Fibroblast of lung (primary cell): ENCODE data around the gene PSMB1. TPM values are rescaled to one million over a fixed set of nuclear protein-coding genes. Genes with fewer than 3 reads are reported as not detected.

Source experiments
- DNase-seq, 2 donors: peaks; one replicate each; pipeline versions ENCODE4 v3.0.0 to v3.0.0-alpha.2; 2010; ENCODE audit warnings: low read depth in 2 of 2
- H2AFZ ChIP-seq: 2 replicates; pipeline ENCODE4 v1.5.1; 2012; ENCODE audit warnings: low read length, control low read depth, inconsistent platforms
- H3K27ac ChIP-seq: 2 replicates; pipeline ENCODE4 v1.5.1; 2011; ENCODE audit warnings: low read length, control low read depth; ENCODE audit not compliant: insufficient read depth
- H3K27me3 ChIP-seq: 2 replicates; pipeline ENCODE4 v1.5.1; 2011; ENCODE audit warnings: mild to moderate bottlenecking, low read length; ENCODE audit not compliant: control insufficient read depth, insufficient read depth
- H3K36me3 ChIP-seq: 2 replicates; pipeline ENCODE4 v1.5.1; 2011; ENCODE audit warnings: low read length; ENCODE audit not compliant: control insufficient read depth, insufficient read depth
- H3K4me1 ChIP-seq: 2 replicates; pipeline ENCODE4 v1.5.1; 2011; ENCODE audit warnings: low read length; ENCODE audit not compliant: control insufficient read depth, insufficient read depth; ENCODE audit errors: extremely low read depth
- H3K4me2 ChIP-seq: 2 replicates; pipeline ENCODE4 v1.5.1; 2011; ENCODE audit warnings: low read length, control low read depth; ENCODE audit not compliant: insufficient read depth; ENCODE audit errors: extremely low read depth
- H3K4me3 ChIP-seq, 4 experiments: fragments of 200-600 bp in 1 of 4; sonication (generic) in 1 of 4; replicated peaks in 1 of 4; 2 replicates each; pipeline ENCODE4 v1.5.1; 2011 to 2016; ENCODE audit warnings: low read length in 4 of 4, low read depth in 3 of 4, mild to moderate bottlenecking in 3 of 4, control low read depth in 2 of 4, inconsistent platforms in 1 of 4, mixed read lengths in 1 of 4; ENCODE audit not compliant: insufficient read depth in 1 of 4; ENCODE audit errors: control extremely low read depth in 1 of 4
- H3K79me2 ChIP-seq: 2 replicates; pipeline ENCODE4 v1.5.1; 2012; ENCODE audit warnings: mild to moderate bottlenecking, low read length, inconsistent platforms; ENCODE audit not compliant: control insufficient read depth, insufficient read depth
- H3K9ac ChIP-seq: 2 replicates; pipeline ENCODE4 v1.5.1; 2011; ENCODE audit warnings: mild to moderate bottlenecking, low read length, control low read depth; ENCODE audit not compliant: insufficient read depth
- H3K9me3 ChIP-seq: 2 replicates; pipeline ENCODE4 v1.5.1; 2012; ENCODE audit warnings: low read depth, low read length; ENCODE audit not compliant: control insufficient read depth, insufficient read depth
- H4K20me1 ChIP-seq: 2 replicates; pipeline ENCODE4 v1.5.1; 2011; ENCODE audit warnings: low read length; ENCODE audit not compliant: control insufficient read depth, insufficient read depth; ENCODE audit errors: extremely low read depth
- CTCF ChIP-seq, 2 donors: IDR thresholded peaks in 1 of 2; conservative IDR thresholded peaks in 1 of 2; 1 replicate in 1 of 2; 2 replicates in 1 of 2; pipeline ENCODE4 v1.5.1; 2011 to 2012; ENCODE audit warnings: low read length in 2 of 2, control low read depth in 1 of 2, inconsistent platforms in 1 of 2, low read depth in 1 of 2, mild to moderate bottlenecking in 1 of 2
- EZH2 ChIP-seq: IDR thresholded peaks from 2 replicates; pipeline ENCODE4 v1.5.1; 2012; ENCODE audit warnings: low read length, control low read depth, mild to moderate bottlenecking; ENCODE audit errors: missing control alignments
- polyA plus RNA-seq, 2 donors: library from polyadenylated mRNA; depleted of rRNA in 1 of 2; stranded (reverse) in 1 of 2; unstranded in 1 of 2; fragments of >200 nt; gene quantifications; 2 replicates each; pipeline ENCODE4 v1.2.1, GENCODE V29; 2011 to 2012; ENCODE audit warnings: missing spikeins in 1 of 2
- total RNA-seq: library from RNA; depleted of rRNA; stranded (reverse); fragments of >200 nt; gene quantifications from 2 replicates; pipeline ENCODE4 v1.2.1, GENCODE V29; 2014

The PSMB1 gene
- total and polyA plus RNA-seq, 2 donors (not counting 1 experiment from before 2014, with no cell fraction given) = 227 to 489 TPM

GRCh38 chr6:170489836-170490235 is 63.3 kb downstream of the PSMB1 start:
- Histone ChIP-seq H3K79me2 (no peaks in the 10 kb centered on the region), H3K36me3 (no peaks in the 10 kb centered on the region)
- TF ChIP-seq EZH2 = no peak
- TF ChIP-seq CTCF (conservative IDR thresholded peaks at IDR 0.05 in 1 of 2, IDR thresholded peaks at IDR 0.05 in 1 of 2; ENCODE audit: low read depth in 1 of 2, low read length in 2 of 2) = no peak

GRCh38 chr6:170487707-170488329 is 65.3 kb downstream of the PSMB1 start:
- no peaks in the 10 kb centered on the region for H3K4me1 ChIP-seq
- H3K9ac ChIP-seq = no peak overlapping the region
- no peak overlapping the region for H3K27ac ChIP-seq
- no peak overlapping the region for H2AFZ ChIP-seq
- no peaks in the 10 kb centered on the region for H3K36me3 ChIP-seq
- H3K9me3 ChIP-seq = no peaks in the 10 kb centered on the region
- no peak overlapping the region for H3K4me2 ChIP-seq
- no peaks in the 10 kb centered on the region for H3K79me2 ChIP-seq
- no peak for TF ChIP-seq CTCF (conservative IDR thresholded peaks at IDR 0.05 in 1 of 2, IDR thresholded peaks at IDR 0.05 in 1 of 2; ENCODE audit: low read depth in 1 of 2, low read length in 2 of 2)
- no peak for TF ChIP-seq EZH2
- no peak for DNase-seq
- no peaks in the 10 kb centered on the region for H3K27me3 ChIP-seq
- H4K20me1 ChIP-seq = no peaks in the 10 kb centered on the region
- H3K4me3 ChIP-seq = no peak overlapping the region

More at GRCh38 chr6:170489836-170490235, 63.3 kb downstream of the PSMB1 start:
- no peak overlapping the region for H2AFZ ChIP-seq
- H3K4me1 ChIP-seq = no peaks in the 10 kb centered on the region
- no peaks in the 10 kb centered on the region for H4K20me1 ChIP-seq
- no peak overlapping the region for H3K4me3 ChIP-seq
- H3K27me3 ChIP-seq = no peaks in the 10 kb centered on the region
- no peak overlapping the region for H3K27ac ChIP-seq
- no peaks in the 10 kb centered on the region for H3K9me3 ChIP-seq
- H3K4me2 ChIP-seq = no peak overlapping the region
- H3K9ac ChIP-seq = no peak overlapping the region
- DNase-seq = no peak

DNA sequence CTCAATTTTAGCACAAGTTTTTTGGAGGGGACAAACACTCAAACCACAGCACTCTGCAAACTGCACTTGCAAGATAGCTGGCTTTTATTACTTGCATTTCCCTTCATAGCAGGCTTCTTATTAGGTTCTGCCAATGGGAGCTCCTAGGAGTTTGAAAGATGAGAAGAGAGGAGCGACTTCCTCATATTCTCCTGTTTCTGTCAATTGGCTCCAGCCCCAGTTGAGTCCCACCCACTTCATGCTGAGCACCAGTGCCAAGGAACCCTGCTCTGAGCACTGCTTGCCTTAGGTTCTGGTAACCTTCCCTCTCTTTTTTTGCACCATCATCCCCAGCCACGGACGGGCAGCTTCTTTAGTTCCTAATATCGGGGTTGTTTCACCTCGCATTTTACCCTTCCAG is 67.9 kb downstream of the PSMB1 start:
- no peak for TF ChIP-seq EZH2
- no peaks in the 10 kb centered on the region for H4K20me1 ChIP-seq
- H3K79me2 ChIP-seq = no peaks in the 10 kb centered on the region
- H3K27me3 ChIP-seq = no peaks in the 10 kb centered on the region
- H3K4me1 ChIP-seq = no peaks in the 10 kb centered on the region
- no peak overlapping the region for H3K4me2 ChIP-seq
- H3K36me3 ChIP-seq = no peaks in the 10 kb centered on the region
- no peak overlapping the region for H3K9ac ChIP-seq
- no peak overlapping the region for H2AFZ ChIP-seq
- no peaks in the 10 kb centered on the region for H3K9me3 ChIP-seq
- H3K27ac ChIP-seq = no peak overlapping the region
- no peak for DNase-seq
- H3K4me3 ChIP-seq = no peak overlapping the region

Other genes with a start within 250 kb of the PSMB1 start
- 15.2 and 19.3 TPM in 2 replicates for gene FAM120B, start 246.5 kb downstream of the PSMB1 start, total RNA-seq
- 14.4 and 14.8 TPM in 2 replicates for gene FAM120B, start 246.5 kb downstream of the PSMB1 start, polyA plus RNA-seq
- 7.8 and 8.7 TPM in 2 replicates for gene TBP, start 1.1 kb upstream of the PSMB1 start, total RNA-seq
- gene TBP, start 1.1 kb upstream of the PSMB1 start, polyA plus RNA-seq = 14.2 and 14.4 TPM in 2 replicates
- gene PDCD2, start 31.3 kb upstream of the PSMB1 start, total RNA-seq = 39.6 and 62.4 TPM in 2 replicates
- 55.6 and 56.6 TPM in 2 replicates for gene PDCD2, start 31.3 kb upstream of the PSMB1 start, polyA plus RNA-seq